Thoracic aorta (tissue), 2 donors: ENCODE data around the gene AUTS2. TPM values are rescaled to one million over a fixed set of nuclear protein-coding genes. Genes with fewer than 3 reads are reported as not detected.

Experiments used
- ATAC-seq: fragments of 150-250 bp; one replicate; pipeline ENCODE4 v1.8.0; 2017; ENCODE audit warnings: low read depth; ENCODE audit not compliant: insufficient number of reproducible peaks, low FRiP score
- DNase-seq: peaks from one replicate; pipeline ENCODE4 v3.0.0-alpha.2; 2020; ENCODE audit warnings: low spot score
- H3K27ac ChIP-seq, 2 donors: fragments of 200-600 bp; sonication (generic); 1 replicate in 1 of 2; 2 replicates in 1 of 2; pipeline ENCODE4 v1.5.1; 2016; ENCODE audit warnings: mild to moderate bottlenecking in 2 of 2, moderate library complexity in 2 of 2
- H3K27me3 ChIP-seq: fragments of 200-600 bp; sonication (generic); replicated peaks from 2 replicates; pipeline ENCODE4 v1.6.0; 2016; ENCODE audit warnings: mild to moderate bottlenecking; ENCODE audit not compliant: insufficient read depth
- H3K36me3 ChIP-seq: fragments of 200-600 bp; sonication (generic); one replicate; pipeline ENCODE4 v1.5.1; 2016
- H3K4me1 ChIP-seq, 2 donors: fragments of 200-600 bp; sonication (generic); 1 replicate in 1 of 2; 2 replicates in 1 of 2; pipeline versions ENCODE4 v1.5.1 to v1.6.0; 2016; ENCODE audit warnings: low read depth in 2 of 2, mild to moderate bottlenecking in 1 of 2; ENCODE audit not compliant: control insufficient read depth in 1 of 2
- H3K4me3 ChIP-seq: fragments of 200-600 bp; sonication (generic); 2 replicates; pipeline ENCODE4 v1.5.1; 2016; ENCODE audit warnings: mild to moderate bottlenecking
- H3K9me3 ChIP-seq: fragments of 200-600 bp; sonication (generic); 2 replicates; pipeline ENCODE4 v1.5.1; 2016
- CTCF ChIP-seq: fragments of 200-600 bp; sonication (generic); IDR thresholded peaks from one replicate; pipeline ENCODE4 v1.5.1; 2019; ENCODE audit warnings: antibody characterized with exemption
- total RNA-seq, 2 donors: library from RNA; depleted of rRNA; stranded (reverse); fragments of >200 nt; gene quantifications; one replicate each; pipeline versions ENCODE4 v1.1.0 to v1.2.3, GENCODE V29; 2016

Gene AUTS2
- total RNA-seq, 2 donors from 2014 or later: 49.4 to 101 TPM

- no peak for ATAC-seq
- H3K9me3 ChIP-seq: no peaks in the 10 kb centered on the region
- no peak overlapping the region for H3K4me3 ChIP-seq
- H3K36me3 ChIP-seq: no peaks in the 10 kb centered on the region
- DNase-seq: no peak
- TF ChIP-seq CTCF: no peak
- no peaks in the 10 kb centered on the region for H3K4me1 ChIP-seq
- H3K27me3 ChIP-seq: no peaks in the 10 kb centered on the region
- no peak overlapping the region for H3K27ac ChIP-seq
These were observed 859.8 kb downstream of the AUTS2 start for GRCh38 chr7:70457883-70458680.

- Histone ChIP-seq H3K36me3 (no peaks in the 10 kb centered on the region), H3K4me1 (no peaks in the 10 kb centered on the region)
These were observed 860.5 kb downstream of the AUTS2 start for GRCh38 chr7:70458745-70459144.

GRCh38 chr7:70459546-70459945 is 861.3 kb downstream of the AUTS2 start:
- H3K4me3 ChIP-seq: no peak overlapping the region
- no peaks in the 10 kb centered on the region for H3K27me3 ChIP-seq
- no peaks in the 10 kb centered on the region for H3K9me3 ChIP-seq
- no peaks in the 10 kb centered on the region for H3K4me1 ChIP-seq
- H3K27ac ChIP-seq: no peak overlapping the region
- H3K36me3 ChIP-seq: no peaks in the 10 kb centered on the region
- TF ChIP-seq CTCF: no peak
- no peak for DNase-seq
- no peak for ATAC-seq

More at GRCh38 chr7:70458745-70459144, 860.5 kb downstream of the AUTS2 start:
- no peak for DNase-seq
- Histone ChIP-seq H3K4me3 (no peak overlapping the region), H3K27ac (no peak overlapping the region), H3K27me3 (no peaks in the 10 kb centered on the region), H3K9me3 (no peaks in the 10 kb centered on the region)
- ATAC-seq: no peak
- TF ChIP-seq CTCF: no peak

GRCh38 chr7:70460071-70460470 is 861.8 kb downstream of the AUTS2 start:
- DNase-seq (no peak), ATAC-seq (no peak)
- no peaks in the 10 kb centered on the region for H3K4me1 ChIP-seq
- no peaks in the 10 kb centered on the region for H3K27me3 ChIP-seq
- H3K9me3 ChIP-seq: no peaks in the 10 kb centered on the region
- no peak for TF ChIP-seq CTCF
- no peak overlapping the region for H3K27ac ChIP-seq
- no peak overlapping the region for H3K4me3 ChIP-seq
- no peaks in the 10 kb centered on the region for H3K36me3 ChIP-seq

GRCh38 chr7:70460562-70460961 is 862.3 kb downstream of the AUTS2 start:
- ATAC-seq (no peak), DNase-seq (no peak)
- Histone ChIP-seq H3K4me1 (no peaks in the 10 kb centered on the region), H3K9me3 (no peaks in the 10 kb centered on the region), H3K27ac (no peak overlapping the region), H3K4me3 (no peak overlapping the region), H3K36me3 (no peaks in the 10 kb centered on the region), H3K27me3 (no peaks in the 10 kb centered on the region)
- no peak for TF ChIP-seq CTCF
